Right cardiac atrium (tissue), 5 donors: Measurements from ENCODE around the gene TMEM242. TPM values are rescaled to one million over a fixed set of nuclear protein-coding genes. Genes with fewer than 3 reads are reported as not detected.

Experiments
- ATAC-seq, 2 donors: fragments of 200-7000 bp; cut with Tn5 transposase; one replicate each; pipeline versions ENCODE4 v1.8.0 to v1.9.1; 2020; ENCODE audit warnings: moderate library complexity in 2 of 2, mild to moderate bottlenecking in 1 of 2
- DNase-seq, 3 donors: peaks; one replicate each; pipeline ENCODE4 v3.0.0-alpha.2; 2020
- H3K27ac ChIP-seq: one replicate; pipeline ENCODE4 v1.5.1; 2013; ENCODE audit warnings: mild to moderate bottlenecking, low read length, control low read depth, moderate library complexity
- H3K27me3 ChIP-seq: one replicate; pipeline ENCODE4 v1.6.1; 2013; ENCODE audit not compliant: control insufficient read depth, insufficient read depth
- H3K4me1 ChIP-seq: one replicate; pipeline ENCODE4 v1.6.1; 2013; ENCODE audit warnings: low read length; ENCODE audit not compliant: control insufficient read depth, insufficient read depth
- H3K4me3 ChIP-seq: one replicate; pipeline ENCODE4 v1.5.1; 2013; ENCODE audit warnings: low read length, control low read depth
- H3K9me3 ChIP-seq: one replicate; pipeline ENCODE4 v1.6.1; 2013; ENCODE audit warnings: low read length; ENCODE audit not compliant: control insufficient read depth
- WGBS: extraction: QIAGEN DNeasy Blood & Tissue Kit; methylation state at CpG from one replicate; pipeline ENCODE4 v1.1.7; 2013; 5-methylcytosine and 5-hydroxymethylcytosine counted together
- intact Hi-C, 4 donors: fragments of 100-400 bp; cut with DNase I; formaldehyde crosslinking; loops; one replicate each; pipeline versions ENCODE4 v1.11.0 to v1.14.0; 2022 to 2023
- polyA plus RNA-seq: library from polyadenylated mRNA; stranded (reverse); fragments of 200-250 nt; gene quantifications from one replicate; pipeline ENCODE4 v1.2.3, GENCODE V29; 2013
- total RNA-seq, 4 donors: library from RNA; stranded (reverse); fragmentation: NEBNext Ultra II Directional; extraction: Animal tissue kit (Norgen Biotek cat#: 25700); gene quantifications; one replicate each; pipeline ENCODE4 v1.2.1, GENCODE V29; 2021
- donor health status: healthy with polysubstance abuse.
- donor health status: DM: no; HTN: yes; CAD: no.
- donor health status: DM: no; HTN: no; CAD: no.
- donor health status: DM: no; HTN: yes; CAD: no; lungs with severe emphysema.
- donor health status: DM: yes; HTN: yes; CAD: no.

The TMEM242 gene
- total and polyA plus RNA-seq, 5 donors: 11.5 to 14.8 (median 13.0) TPM

GRCh38 chr6:157280157-157280556, 43.2 kb downstream of the TMEM242 start:
- intact Hi-C loops: no loop called here
- Histone ChIP-seq H3K9me3 (no peaks in the 10 kb centered on the region), H3K27ac (no peak overlapping the region), H3K27me3 (no peaks in the 10 kb centered on the region), H3K4me3 (no peak overlapping the region), H3K4me1 (no peaks in the 10 kb centered on the region)
- ATAC-seq: no peak
- no peak for DNase-seq
- WGBS: 78% methylated on average over 17 of the region's 17 CpGs

- Histone ChIP-seq H3K4me3 (no peak overlapping the region), H3K27ac (no peak overlapping the region), H3K4me1 (no peaks in the 10 kb centered on the region), H3K27me3 (no peaks in the 10 kb centered on the region), H3K9me3 (no peaks in the 10 kb centered on the region)
- no peak for ATAC-seq
- WGBS: 94% methylated on average over 9 of the region's 9 CpGs
- DNase-seq: no peak
- intact Hi-C loops: loop anchor here in 2 of 4 donors (10.0 kb wide), 2 partner anchors 53 to 243 kb away; no protein-coding TSS in a partner anchor
Measured at GRCh38 chr6:157278171-157278570, 45.1 kb downstream of the TMEM242 start.

GRCh38 chr6:157276731-157277130, 46.6 kb downstream of the TMEM242 start:
- Histone ChIP-seq H3K4me1 (no peaks in the 10 kb centered on the region), H3K9me3 (no peaks in the 10 kb centered on the region), H3K27ac (no peak overlapping the region), H3K27me3 (no peaks in the 10 kb centered on the region), H3K4me3 (no peak overlapping the region)
- intact Hi-C loops: loop anchor here in 2 of 4 donors (10.0 kb wide), 2 partner anchors 52 to 242 kb away; no protein-coding TSS in a partner anchor
- ATAC-seq (no peak), DNase-seq (no peak)
- WGBS: 87% methylated on average over 9 of the region's 9 CpGs

- 93% methylated on average over 3 of the region's 3 CpGs for WGBS
- Histone ChIP-seq H3K4me3 (no peak overlapping the region), H3K27ac (no peak overlapping the region), H3K9me3 (no peaks in the 10 kb centered on the region), H3K27me3 (no peaks in the 10 kb centered on the region), H3K4me1 (no peaks in the 10 kb centered on the region)
- ATAC-seq (no peak), DNase-seq (no peak)
- intact Hi-C loops: loop anchor here in 2 of 4 donors (10.0 kb wide), 2 partner anchors 51 to 241 kb away; no protein-coding TSS in a partner anchor
Measured at GRCh38 chr6:157276134-157276532, 47.2 kb downstream of the TMEM242 start.

- no peaks in the 10 kb centered on the region for H3K27me3 ChIP-seq
- DNase-seq: peak; percentile 79 to 91 (median 90)
- H3K4me1 ChIP-seq: no peaks in the 10 kb centered on the region
- H3K27ac ChIP-seq: peak overlapping the region; percentile 39
- intact Hi-C loops: loop anchor here in 3 of 4 donors (5.0 to 10.0 kb wide), 4 partner anchors 37 to 240 kb away; no protein-coding TSS in a partner anchor
- WGBS: under 1% methylated on average over 93 of the region's 93 CpGs
- no peaks in the 10 kb centered on the region for H3K9me3 ChIP-seq
- H3K4me3 ChIP-seq: peak overlapping the region; percentile 62
- peak; percentile 93 to 95 for ATAC-seq
Measured at GRCh38 chr6:157274471-157275226, 48.7 kb downstream of the TMEM242 start.

- Histone ChIP-seq H3K4me3 (peak overlapping the region; percentile 62), H3K9me3 (no peaks in the 10 kb centered on the region), H3K4me1 (peaks cover 2% of the 10 kb centered on the region), H3K27ac (peak overlapping the region; percentile 39), H3K27me3 (no peaks in the 10 kb centered on the region)
- DNase-seq (peak; percentile 35 to 77 (median 75)), ATAC-seq (peak; percentile 34 to 41)
- intact Hi-C loops: loop anchor here in 3 of 4 donors (5.0 to 10.0 kb wide), 4 partner anchors 37 to 239 kb away; no protein-coding TSS in a partner anchor
- 21% methylated on average over 30 of the region's 30 CpGs for WGBS
Measured at GRCh38 chr6:157273756-157274470, 49.4 kb downstream of the TMEM242 start.

- WGBS: 78% methylated on average over 19 of the region's 19 CpGs
- ATAC-seq (no peak), DNase-seq (peak in 1 of 3 donors; percentile 32)
- Histone ChIP-seq H3K4me3 (no peak overlapping the region), H3K4me1 (peaks cover 8% of the 10 kb centered on the region), H3K27me3 (no peaks in the 10 kb centered on the region), H3K27ac (no peak overlapping the region), H3K9me3 (no peaks in the 10 kb centered on the region)
- intact Hi-C loops: loop anchor here in 3 of 4 donors (5.0 to 10.0 kb wide), 4 partner anchors 36 to 238 kb away; no protein-coding TSS in a partner anchor
Measured at GRCh38 chr6:157272866-157273755, 50.2 kb downstream of the TMEM242 start.

GRCh38 chr6:157272372-157272771, 50.9 kb downstream of the TMEM242 start:
- ATAC-seq: no peak
- Histone ChIP-seq H3K4me3 (no peak overlapping the region), H3K9me3 (no peaks in the 10 kb centered on the region), H3K27me3 (no peaks in the 10 kb centered on the region), H3K27ac (no peak overlapping the region), H3K4me1 (peaks cover 8% of the 10 kb centered on the region)
- DNase-seq: no peak
- 81% methylated on average over 7 of the region's 7 CpGs for WGBS
- intact Hi-C loops: loop anchor here in 3 of 4 donors (5.0 to 10.0 kb wide), 4 partner anchors 35 to 238 kb away; no protein-coding TSS in a partner anchor

- Histone ChIP-seq H3K27ac (no peak overlapping the region), H3K4me3 (no peak overlapping the region), H3K4me1 (peaks cover 8% of the 10 kb centered on the region), H3K9me3 (no peaks in the 10 kb centered on the region), H3K27me3 (no peaks in the 10 kb centered on the region)
- no peak for ATAC-seq
- intact Hi-C loops: loop anchor here in 3 of 4 donors (5.0 to 10.0 kb wide), 4 partner anchors 35 to 237 kb away; no protein-coding TSS in a partner anchor
- no peak for DNase-seq
- 81% methylated on average over 4 of the region's 4 CpGs for WGBS
Measured at GRCh38 chr6:157271911-157272310, 51.4 kb downstream of the TMEM242 start.

GRCh38 chr6:157271441-157271840, 51.9 kb downstream of the TMEM242 start:
- Histone ChIP-seq H3K27ac (no peak overlapping the region), H3K4me3 (no peak overlapping the region), H3K9me3 (no peaks in the 10 kb centered on the region), H3K27me3 (no peaks in the 10 kb centered on the region), H3K4me1 (peaks cover 8% of the 10 kb centered on the region)
- DNase-seq (no peak), ATAC-seq (no peak)
- intact Hi-C loops: loop anchor here in 3 of 4 donors (5.0 to 10.0 kb wide), 4 partner anchors 34 to 237 kb away; no protein-coding TSS in a partner anchor
- WGBS: 97% methylated on average over 9 of the region's 9 CpGs
